WTC11 (cell line): ENCODE data around the gene NRXN2. TPM values are rescaled to one million over a fixed set of nuclear protein-coding genes. Genes with fewer than 3 reads are reported as not detected.

ENCODE experiments used
- ATAC-seq: fragments of 200-7000 bp; cut with Tn5 transposase; 2 replicates; pipeline ENCODE4 v1.10.0; 2021; ENCODE audit warnings: mild to moderate bottlenecking, moderate library complexity
- CTCF ChIA-PET: fragments of 300-600 bp; sonication (Branson Sonifier 250); formaldehyde crosslinking; loops from one replicate; lab custom pipeline; 2021; ENCODE audit warnings: antibody characterized with exemption; lab: Charles Lee
- POLR2A ChIA-PET: fragments of 350-600 bp; sonication (Branson Sonifier 250); formaldehyde crosslinking; loops from one replicate; lab custom pipeline; 2021; ENCODE audit warnings: antibody characterized with exemption; lab: Charles Lee
- DNase-seq: peaks from one replicate; pipeline ENCODE4 v3.0.0; 2021; ENCODE audit warnings: low spot score
- H3K27ac Mint-ChIP-seq: 2 replicates; pipeline ENCODE4 v1.8.0; 2021; ENCODE audit warnings: mixed read lengths
- H3K27me3 Mint-ChIP-seq: 2 replicates; pipeline ENCODE4 v1.8.0; 2021; ENCODE audit warnings: low read depth, mild to moderate bottlenecking, moderate library complexity, mixed read lengths
- H3K36me3 Mint-ChIP-seq: 2 replicates; pipeline ENCODE4 v1.8.0; 2021; ENCODE audit warnings: mixed read lengths
- H3K4me1 Mint-ChIP-seq: 2 replicates; pipeline ENCODE4 v1.8.0; 2022; ENCODE audit warnings: mixed read lengths
- H3K4me3 Mint-ChIP-seq: 2 replicates; pipeline ENCODE4 v1.8.0; 2021; ENCODE audit warnings: mild to moderate bottlenecking, moderate library complexity, mixed read lengths
- H3K9me3 Mint-ChIP-seq: 2 replicates; pipeline ENCODE4 v1.8.0; 2021; ENCODE audit warnings: mixed read lengths
- CREB1 ChIP-seq: sonication (generic); formaldehyde crosslinking; IDR thresholded peaks from 2 replicates; pipeline ENCODE4 v1.8.0; 2023; ENCODE audit warnings: mild to moderate bottlenecking, missing genetic modification reagents
- E2F4 ChIP-seq: sonication (generic); formaldehyde crosslinking; IDR thresholded peaks from 2 replicates; pipeline ENCODE4 v1.8.1; 2022; ENCODE audit warnings: low read depth, mild to moderate bottlenecking, moderate library complexity, missing genetic modification reagents, borderline replicate concordance
- ELF4 ChIP-seq: sonication (generic); formaldehyde crosslinking; IDR thresholded peaks from 2 replicates; pipeline ENCODE4 v1.8.1; 2022; ENCODE audit warnings: low read depth, mild to moderate bottlenecking, moderate library complexity, missing genetic modification reagents
- HMGXB4 ChIP-seq: sonication (generic); formaldehyde crosslinking; IDR thresholded peaks from 2 replicates; pipeline ENCODE4 v1.8.1; 2023; ENCODE audit warnings: mild to moderate bottlenecking, moderate library complexity, missing genetic modification reagents
- MXD4 ChIP-seq: fragments of 250-450 bp; sonication (Bioruptor Pico); IDR thresholded peaks from 2 replicates; pipeline ENCODE4 v1.8.0; 2021; ENCODE audit warnings: mild to moderate bottlenecking, moderate library complexity, borderline replicate concordance
- SOX15 ChIP-seq: fragments of 250-450 bp; sonication (Bioruptor Pico); IDR thresholded peaks from 2 replicates; pipeline ENCODE4 v1.9.0; 2021; ENCODE audit warnings: mild to moderate bottlenecking
- SP1 ChIP-seq: sonication (generic); formaldehyde crosslinking; conservative IDR thresholded peaks from 2 replicates; pipeline ENCODE4 v1.8.1; 2022; ENCODE audit warnings: missing genetic modification reagents
- STAT6 ChIP-seq: sonication (generic); formaldehyde crosslinking; conservative IDR thresholded peaks from 2 replicates; pipeline ENCODE4 v1.8.1; 2023; ENCODE audit warnings: mild to moderate bottlenecking, low read depth, missing genetic modification reagents, moderate library complexity
- TCF7 ChIP-seq: sonication (generic); formaldehyde crosslinking; IDR thresholded peaks from 2 replicates; pipeline ENCODE4 v1.8.0; 2022; ENCODE audit warnings: mild to moderate bottlenecking, low read depth, missing genetic modification reagents, moderate library complexity
- ZNF138 ChIP-seq: sonication (generic); formaldehyde crosslinking; conservative IDR thresholded peaks from 2 replicates; pipeline ENCODE4 v1.8.1; 2022; ENCODE audit warnings: mild to moderate bottlenecking, moderate library complexity, missing genetic modification reagents
- ZNF512 ChIP-seq: sonication (generic); formaldehyde crosslinking; IDR thresholded peaks from 2 replicates; pipeline ENCODE4 v1.8.1; 2022; ENCODE audit warnings: missing genetic modification reagents, borderline replicate concordance
- ZSCAN18 ChIP-seq: fragments of 250-450 bp; sonication (Bioruptor Pico); IDR thresholded peaks from 2 replicates; pipeline ENCODE4 v2.1.2; 2022; ENCODE audit warnings: mild to moderate bottlenecking, moderate library complexity
- total RNA-seq: library from RNA; stranded (reverse); gene quantifications from 3 replicates; pipeline ENCODE4 v1.2.3, GENCODE V29; 2021
- TF ChIP-seq, protein P1 (sequence below): fragments of 250-450 bp; sonication (Bioruptor Pico); IDR thresholded peaks from 2 replicates; pipeline ENCODE4 v1.8.0; 2021; ENCODE audit warnings: mild to moderate bottlenecking

Gene NRXN2
- total RNA-seq, 1 experiment from 2014 or later, result 8.6 TPM

DNA sequence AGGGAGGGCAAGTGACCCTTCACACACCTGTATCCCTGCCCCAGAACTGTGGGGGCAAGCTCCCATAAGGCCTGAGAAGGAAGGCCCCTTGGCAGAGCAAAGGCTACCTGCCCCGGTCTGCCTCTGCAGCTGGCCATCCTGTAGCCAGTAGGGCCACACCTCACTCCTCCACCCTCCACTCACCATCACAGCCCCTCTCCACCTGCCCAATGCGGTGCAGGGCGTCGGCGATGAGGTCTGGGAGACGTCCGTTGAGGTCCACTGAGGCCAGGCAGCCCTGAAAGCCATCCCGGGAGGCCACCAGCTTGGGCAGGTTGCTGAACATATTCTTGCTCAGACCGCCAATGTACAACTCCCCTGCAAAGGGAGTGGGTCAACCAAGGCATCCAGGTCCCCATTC, 74.4 kb downstream of the NRXN2 start:
- no peak for ATAC-seq
- Mint-ChIP-seq H3K4me1 (peaks cover 27% of the 10 kb centered on the region), H3K27ac (no peak overlapping the region), H3K27me3 (peaks cover 48% of the 10 kb centered on the region), H3K4me3 (no peak overlapping the region), H3K9me3 (no peaks in the 10 kb centered on the region), H3K36me3 (no peaks in the 10 kb centered on the region)
- TF ChIP-seq STAT6 (CRISPR knock-in tag) (no peak), ZNF512 (CRISPR knock-in tag) (no peak), SP1 (CRISPR knock-in tag) (no peak), HMGXB4 (no peak), MXD4 (no peak), ZSCAN18 (no peak), E2F4 (no peak)
- DNase-seq, result no peak
- CTCF ChIA-PET, result interaction anchor here (0.6 to 9.3 kb wide), 45 partner anchors 9 to 377 kb away, joined by 3 to 194 read pairs (median 6); partner anchors contain the start of genes PRDX5, RASGRP2 and TRMT112
- POLR2A ChIA-PET, result interaction anchor here (1.1 kb wide), 1 partner anchor 200 kb away, joined by 3 read pairs; no protein-coding TSS in a partner anchor

GRCh38 chr11:64647019-64647779, 75.8 kb downstream of the NRXN2 start:
- Mint-ChIP-seq H3K36me3 (no peaks in the 10 kb centered on the region), H3K4me3 (no peak overlapping the region), H3K9me3 (no peaks in the 10 kb centered on the region)
- CTCF ChIA-PET, result interaction anchor here (0.7 to 6.2 kb wide), 14 partner anchors 9 to 292 kb away, joined by 3 to 194 read pairs (median 6); no protein-coding TSS in a partner anchor
- no peak for TF ChIP-seq ELF4 (CRISPR knock-in tag)
- no peak for TF ChIP-seq ZNF138 (CRISPR knock-in tag)
- TF ChIP-seq TCF7, result no peak
- no peak for TF ChIP-seq E2F4
- TF ChIP-seq, protein P1, sequence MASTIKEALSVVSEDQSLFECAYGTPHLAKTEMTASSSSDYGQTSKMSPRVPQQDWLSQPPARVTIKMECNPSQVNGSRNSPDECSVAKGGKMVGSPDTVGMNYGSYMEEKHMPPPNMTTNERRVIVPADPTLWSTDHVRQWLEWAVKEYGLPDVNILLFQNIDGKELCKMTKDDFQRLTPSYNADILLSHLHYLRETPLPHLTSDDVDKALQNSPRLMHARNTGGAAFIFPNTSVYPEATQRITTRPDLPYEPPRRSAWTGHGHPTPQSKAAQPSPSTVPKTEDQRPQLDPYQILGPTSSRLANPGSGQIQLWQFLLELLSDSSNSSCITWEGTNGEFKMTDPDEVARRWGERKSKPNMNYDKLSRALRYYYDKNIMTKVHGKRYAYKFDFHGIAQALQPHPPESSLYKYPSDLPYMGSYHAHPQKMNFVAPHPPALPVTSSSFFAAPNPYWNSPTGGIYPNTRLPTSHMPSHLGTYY, result no peak
- no peak for TF ChIP-seq CREB1 (CRISPR knock-in tag)
- TF ChIP-seq SOX15, result no peak
- TF ChIP-seq, all 79 proteins: peak for 0
- no peak for ATAC-seq
- H3K27me3 Mint-ChIP-seq, result peaks cover 53% of the 10 kb centered on the region
- POLR2A ChIA-PET, result no interaction called here
- DNase-seq, result no peak
- H3K4me1 Mint-ChIP-seq, result peaks cover 25% of the 10 kb centered on the region
- no peak overlapping the region for H3K27ac Mint-ChIP-seq
